GM12878 (cell line): Measurements from ENCODE around the gene AXDND1. TPM values are rescaled to one million over a fixed set of nuclear protein-coding genes. Genes with fewer than 3 reads are reported as not detected.

Source experiments
- ATAC-seq: fragments of 200-7000 bp; cut with Tn5 transposase; 3 replicates; pipeline ENCODE4 v1.9.1; 2020; ENCODE audit warnings: mild to moderate bottlenecking, moderate library complexity
- BruUV-seq: library from RNA; stranded (reverse); fragments of 400-500 nt; replicated peaks from 2 replicates; lab custom pipeline; 2021; lab: Mats Ljungman, UMichigan
- CTCF ChIA-PET: fragments of 300-600 bp; sonication (Branson Sonifier 250); formaldehyde crosslinking; extraction: SDS; loops from one replicate; lab custom pipeline; 2021; ENCODE audit warnings: inconsistent platforms; lab: Yijun Ruan, JAX
- POLR2A ChIA-PET: fragments of 350-600 bp; formaldehyde crosslinking; extraction: SDS; loops from one replicate; lab custom pipeline; 2021; ENCODE audit warnings: inconsistent platforms; lab: Charles Lee
- RAD21 ChIA-PET: fragments of 300-600 bp; sonication (Branson Sonifier 250); formaldehyde crosslinking; loops from one replicate; lab custom pipeline; 2023; ENCODE audit warnings: antibody characterized with exemption; ENCODE audit not compliant: unreplicated experiment; lab: Charles Lee
- SMC1A ChIA-PET: fragments of 300-600 bp; sonication (Branson Sonifier 250); formaldehyde crosslinking; loops from one replicate; lab custom pipeline; 2023; ENCODE audit not compliant: unreplicated experiment, uncharacterized antibody; lab: Charles Lee
- DNase-seq: peaks from one replicate; pipeline ENCODE4 v3.0.0-alpha.2; 2011; ENCODE audit warnings: low read depth, low spot score
- FAIRE-seq: peaks from 3 replicates; lab custom pipeline; 2011; peaks lifted over from hg19 to GRCh38; lab: Jason Lieb, UNC
- H2AFZ ChIP-seq: 2 replicates; pipeline ENCODE4 v1.6.0; 2011; ENCODE audit warnings: low read depth, low read length, control low read depth; ENCODE audit not compliant: control insufficient read depth
- H3K27ac ChIP-seq: 2 replicates; pipeline ENCODE4 v1.5.1; 2011; ENCODE audit warnings: control low read depth; ENCODE audit not compliant: control insufficient read depth, insufficient read depth
- H3K27me3 ChIP-seq, 2 experiments: replicated peaks in 1 of 2; 2 replicates each; pipeline versions ENCODE4 v1.6.0 to v1.6.1; 2011; ENCODE audit warnings: low read length in 1 of 2; ENCODE audit not compliant: control insufficient read depth in 2 of 2, insufficient read depth in 2 of 2
- H3K36me3 ChIP-seq, 2 experiments: 2 replicates each; pipeline ENCODE4 v1.5.1; 2011; ENCODE audit warnings: low read length in 1 of 2; ENCODE audit not compliant: control insufficient read depth in 2 of 2, insufficient read depth in 2 of 2
- H3K4me1 ChIP-seq: 2 replicates; pipeline ENCODE4 v1.6.1; 2011; ENCODE audit warnings: mild to moderate bottlenecking, low read length, moderate library complexity, mixed read lengths; ENCODE audit not compliant: control insufficient read depth, insufficient read depth
- H3K4me2 ChIP-seq: 2 replicates; pipeline ENCODE4 v1.6.0; 2011; ENCODE audit warnings: control low read depth; ENCODE audit not compliant: control insufficient read depth, insufficient read depth
- H3K4me3 ChIP-seq: fragments of 200-600 bp; sonication (generic); 2 replicates; pipeline ENCODE4 v1.5.1; 2016
- H3K79me2 ChIP-seq: 2 replicates; pipeline ENCODE4 v1.6.0; 2011; ENCODE audit warnings: low read length; ENCODE audit not compliant: control insufficient read depth, insufficient read depth
- H3K9ac ChIP-seq: 2 replicates; pipeline ENCODE4 v1.8.0; 2011; ENCODE audit warnings: low read length, control low read depth, mixed read lengths; ENCODE audit not compliant: control insufficient read depth, insufficient read depth
- H3K9me3 ChIP-seq: replicated peaks from 3 replicates; pipeline ENCODE4 v1.5.1; 2011; ENCODE audit warnings: mild to moderate bottlenecking, low read length; ENCODE audit not compliant: control insufficient read depth, insufficient read depth
- H4K20me1 ChIP-seq: 2 replicates; pipeline ENCODE4 v1.6.0; 2011; ENCODE audit not compliant: control insufficient read depth, insufficient read depth
- CBX5 ChIP-seq: sonication (generic); IDR thresholded peaks from 2 replicates; pipeline ENCODE4 v1.6.1; 2016; ENCODE audit warnings: low read depth, moderate library complexity, mild to moderate bottlenecking, inconsistent platforms
- CEBPZ ChIP-seq: fragments of 150-350 bp; IDR thresholded peaks from 2 replicates; pipeline ENCODE4 v1.6.1; 2016; ENCODE audit warnings: low read depth, low read length
- E4F1 ChIP-seq: fragments of 450-650 bp; IDR thresholded peaks from 2 replicates; pipeline ENCODE4 v1.6.1; 2018; ENCODE audit warnings: borderline replicate concordance, mild to moderate bottlenecking; ENCODE audit not compliant: partially characterized antibody
- ELK1 ChIP-seq: IDR thresholded peaks from 2 replicates; pipeline ENCODE4 v1.6.1; 2012; ENCODE audit warnings: low read depth, low read length, improper control_type of control experiment
- NRF1 ChIP-seq: conservative IDR thresholded peaks from 2 replicates; pipeline ENCODE4 v1.6.1; 2011; ENCODE audit warnings: mild to moderate bottlenecking, low read depth, low read length, improper control_type of control experiment
- PBX3 ChIP-seq: IDR thresholded peaks from 2 replicates; pipeline ENCODE4 v1.6.1; 2011; ENCODE audit warnings: mild to moderate bottlenecking, low read depth, low read length, moderate library complexity; ENCODE audit not compliant: insufficient replicate concordance
- POLR2A ChIP-seq: IDR thresholded peaks from 2 replicates; pipeline ENCODE4 v1.6.1; 2011; ENCODE audit warnings: low read depth, mild to moderate bottlenecking, low read length
- RB1 ChIP-seq: fragments of 450-650 bp; formaldehyde crosslinking; IDR thresholded peaks from 2 replicates; pipeline ENCODE4 v1.6.1; 2017; ENCODE audit warnings: mild to moderate bottlenecking, borderline replicate concordance
- SIN3A ChIP-seq: IDR thresholded peaks from 2 replicates; pipeline ENCODE4 v1.6.1; 2012; ENCODE audit warnings: low read depth, low read length, improper control_type of control experiment
- SREBF2 ChIP-seq: IDR thresholded peaks from 2 replicates; pipeline ENCODE4 v1.6.1; 2012; ENCODE audit warnings: mild to moderate bottlenecking, low read length
- ZBTB40 ChIP-seq: fragments of 450-650 bp; IDR thresholded peaks from 2 replicates; pipeline ENCODE4 v1.6.1; 2016; ENCODE audit warnings: mild to moderate bottlenecking, moderate library complexity, borderline replicate concordance
- WGBS: methylation state at CpG from one replicate; pipeline ENCODE4 v1.1.6; 2016; ENCODE audit warnings: low lambda C conversion rate; ENCODE audit not compliant: insufficient replicate concordance, insufficient coverage; ENCODE audit errors: missing lambda C conversion rate; 5-methylcytosine and 5-hydroxymethylcytosine counted together
- in situ Hi-C: fragments of 300-500 bp; cut with MboI; formaldehyde crosslinking; loops from 9 replicates; pipeline ENCODE4 v1.14.3; 2018; ENCODE audit warnings: mixed read lengths
- intact Hi-C: fragments of 100-400 bp; cut with micrococcal nuclease; formaldehyde crosslinking; loops from one replicate; pipeline ENCODE4 v1.14.2; 2022; ENCODE audit not compliant: unreplicated experiment
- polyA plus RNA-seq, 11 experiments: library from polyadenylated mRNA; depleted of rRNA in 4 of 11; unstranded in 6 of 11; stranded (reverse) in 5 of 11; fragments of >200 nt; fragmentation: Nextera tagmentation in 4 of 11; fragmentation: Illumina TruSeq in 1 of 11; extraction: Ambion mirVana in 4 of 11; extraction: Trizol in 1 of 11; gene quantifications; 1 replicate in 1 of 11; 2 replicates in 10 of 11; pipeline versions ENCODE4 v1.2.1 to v1.2.3, GENCODE V29; 2011 to 2016; ENCODE audit warnings: inconsistent platforms in 2 of 11, missing spikeins in 2 of 11, low read depth in 1 of 11
- total RNA-seq, 4 experiments: library from RNA; depleted of rRNA in 3 of 4; stranded (reverse); fragments of >200 nt in 3 of 4; fragmentation: Illumina TruSeq in 1 of 4; extraction: Trizol in 1 of 4; gene quantifications; 2 replicates each; pipeline versions ENCODE4 v1.2.1 to v1.2.3, GENCODE V29; 2013 to 2021

The AXDND1 gene
- total and polyA plus RNA-seq, 10 of the 15 experiments (the other 5 are each of a cell fraction or from before 2014, with no cell fraction given), result 0.12 to 0.84 (median 0.42) TPM

- H3K27me3 ChIP-seq, result no peaks in the 10 kb centered on the region
- no peak overlapping the region for H3K27ac ChIP-seq
- H3K79me2 ChIP-seq, result peaks cover 2% of the 10 kb centered on the region
- H3K4me3 ChIP-seq, result no peak overlapping the region
- no TSS peak for BruUV-seq
- CTCF ChIA-PET, result no interaction called here
- no peak for ATAC-seq
- H4K20me1 ChIP-seq, result no peaks in the 10 kb centered on the region
- RAD21 ChIA-PET, result interaction anchor here (1.0 kb wide), 1 partner anchor 21 kb away, joined by 6 read pairs; no protein-coding TSS in a partner anchor
- no peak for FAIRE-seq
- SMC1A ChIA-PET, result no interaction called here
- no peak overlapping the region for H3K4me2 ChIP-seq
- no peaks in the 10 kb centered on the region; the same call in 2 of the 3 replicates for H3K9me3 ChIP-seq
- no peaks in the 10 kb centered on the region; the same call in 1 of the 2 replicates for H3K4me1 ChIP-seq
- no peak for DNase-seq
- POLR2A ChIA-PET, result no interaction called here
- peaks cover 0 to 5% of the 10 kb centered on the region in 2 experiments; a peak in 2 of 4 replicates for H3K36me3 ChIP-seq
- no peak overlapping the region for H2AFZ ChIP-seq
- in situ Hi-C loops (no loop called here), intact Hi-C loops (no loop called here)
- no peak overlapping the region for H3K9ac ChIP-seq
- WGBS, result 71% methylated on average over 3 of the region's 3 CpGs
- TF ChIP-seq RB1 (no peak), PBX3 (no peak), POLR2A (no peak), ZBTB40 (no peak), NRF1 (no peak), SREBF2 (no peak), CEBPZ (no peak), ELK1 (no peak), E4F1 (no peak), SIN3A (no peak), CBX5 (no peak)
Measured at GRCh38 chr1:179322557-179322956, 43.2 kb upstream of the AXDND1 start.
